Activated CD4-positive, alpha-beta T cell treated with anti-CD3 and anti-CD28 coated beads, Interleukin-2, amount 50 U/mL, for 4 hours (primary cell): ENCODE results near the gene TMEM250.

ENCODE experiments used
- DNase-seq, 2 experiments: peaks; one replicate each; pipeline ENCODE4 v3.0.0-alpha.2; 2020

Gene TMEM250

DNA sequence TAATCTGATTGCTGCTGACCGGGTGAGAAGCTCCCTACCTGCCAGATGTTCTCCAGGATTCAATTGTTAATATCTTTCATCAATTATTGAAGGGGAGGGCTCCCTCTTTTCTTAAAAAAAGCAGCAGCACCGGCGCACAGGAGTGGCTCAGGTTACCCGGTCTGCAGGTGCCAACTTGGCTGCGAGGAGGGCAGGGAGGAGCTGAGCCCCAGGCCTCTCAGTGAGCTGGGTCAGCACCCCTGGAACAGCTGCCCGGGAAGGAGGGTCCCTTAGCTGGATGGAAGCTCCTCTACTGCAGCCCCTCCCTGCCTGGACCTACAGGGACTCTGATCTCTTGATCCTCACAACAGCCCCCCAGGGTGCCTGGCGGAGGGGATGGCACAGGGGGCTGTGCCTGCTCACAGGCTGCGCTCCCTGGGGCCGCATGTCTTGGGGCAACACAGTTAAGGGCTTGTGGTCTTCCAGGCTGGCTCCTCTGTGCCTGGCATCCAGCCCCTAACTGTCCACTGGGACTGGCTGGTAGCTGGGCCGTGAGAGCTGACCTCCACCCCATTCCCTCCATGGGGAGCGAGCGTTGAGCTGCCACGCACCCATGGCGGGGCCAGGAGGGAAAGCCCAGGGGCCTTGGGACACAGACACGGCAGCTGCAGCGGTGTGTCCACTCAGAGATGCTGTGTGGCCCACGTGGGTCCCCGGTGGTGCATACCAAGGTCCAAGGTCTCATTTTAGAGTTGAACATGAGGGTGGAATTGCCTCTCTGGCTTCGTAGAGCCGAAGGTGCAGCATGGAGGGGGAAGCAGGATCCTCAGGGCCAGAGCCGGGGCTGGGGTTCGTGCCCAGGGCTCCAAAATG, 28.6 kb upstream of the TMEM250 start:
- DNase-seq: no peak

DNA sequence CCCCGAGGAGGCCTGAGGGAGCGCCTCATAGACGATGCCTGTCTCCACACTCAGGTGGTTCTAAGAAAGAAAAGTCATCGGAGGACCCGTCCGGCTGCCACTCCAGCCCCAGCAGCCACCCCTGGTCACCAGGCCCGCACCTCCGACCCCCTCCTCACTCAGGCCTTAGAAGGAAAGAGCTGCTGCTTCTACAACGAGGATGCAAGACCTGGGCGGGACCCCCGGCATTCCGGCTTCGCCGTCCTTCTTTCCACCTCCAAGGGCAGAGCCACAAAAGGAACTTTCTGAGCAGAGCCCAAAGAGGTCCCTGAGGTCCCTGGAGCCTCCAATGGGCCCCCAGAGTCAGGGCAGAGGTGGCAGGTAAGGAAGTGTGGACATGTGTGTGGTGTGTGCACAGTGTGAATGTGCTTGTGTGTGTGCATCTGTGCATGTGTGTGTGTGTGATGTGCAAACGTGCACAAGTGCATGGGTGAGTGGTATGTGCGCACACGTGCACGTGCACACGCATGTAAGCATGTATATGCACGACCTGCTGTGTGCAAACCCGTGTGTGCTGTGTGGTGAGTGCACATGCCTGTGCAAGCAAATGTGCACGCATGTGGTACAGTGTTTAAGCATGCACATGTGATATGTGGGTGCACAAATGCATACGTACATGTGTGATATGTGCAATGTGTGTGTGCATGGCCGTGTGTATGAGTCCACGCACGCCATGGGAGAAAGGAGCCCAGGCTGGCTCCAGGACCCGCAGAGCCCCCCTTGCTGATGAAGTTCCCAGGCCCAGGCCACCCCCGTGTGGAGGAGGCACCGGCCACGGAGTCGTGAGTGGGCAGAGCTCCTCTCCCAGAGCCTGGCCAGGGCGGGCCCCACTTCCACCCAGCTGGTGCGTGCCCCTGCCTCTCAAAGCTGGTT, 27.7 kb upstream of the TMEM250 start:
- no peak for DNase-seq

DNA sequence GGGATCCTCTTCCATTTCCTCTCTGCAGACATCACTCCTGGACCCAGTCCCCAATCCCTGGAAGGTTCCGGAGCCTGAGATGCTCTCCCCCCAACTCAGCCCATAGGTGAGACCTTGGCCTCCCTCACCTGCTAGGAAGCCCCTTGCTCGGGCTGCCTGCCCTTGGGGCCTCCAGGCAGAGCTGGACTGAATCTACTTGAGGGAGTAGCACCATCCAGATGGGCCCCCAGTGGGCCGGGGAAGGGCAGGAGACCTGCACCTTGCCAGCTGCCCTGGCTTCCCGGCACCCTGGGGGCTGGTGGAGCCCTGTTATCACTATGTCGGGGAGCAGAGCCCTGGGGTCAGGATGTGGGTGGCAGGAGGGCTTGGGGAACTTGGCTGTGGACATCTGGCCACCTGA, 26.9 kb upstream of the TMEM250 start:
- no peak for DNase-seq

DNA sequence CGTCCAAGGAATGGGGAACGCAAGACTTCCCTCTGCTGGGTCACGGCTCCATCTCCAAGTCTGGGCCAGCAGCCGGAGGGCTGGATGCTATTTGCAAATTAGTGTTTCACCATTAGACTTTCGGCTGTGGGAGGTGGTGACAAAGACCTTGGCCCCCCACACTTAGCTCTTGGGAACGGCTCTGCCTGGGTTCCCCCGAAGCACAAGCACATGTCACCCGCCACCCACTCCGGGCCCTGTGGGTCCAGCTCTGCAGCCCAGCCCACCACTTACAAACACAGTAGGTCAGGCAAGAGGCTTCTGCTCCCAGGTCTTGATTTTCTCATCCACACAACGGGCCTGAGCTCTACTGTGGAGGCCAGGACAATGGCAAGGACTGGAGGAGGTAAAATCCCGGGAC, 25.8 kb upstream of the TMEM250 start:
- no peak for DNase-seq

DNA sequence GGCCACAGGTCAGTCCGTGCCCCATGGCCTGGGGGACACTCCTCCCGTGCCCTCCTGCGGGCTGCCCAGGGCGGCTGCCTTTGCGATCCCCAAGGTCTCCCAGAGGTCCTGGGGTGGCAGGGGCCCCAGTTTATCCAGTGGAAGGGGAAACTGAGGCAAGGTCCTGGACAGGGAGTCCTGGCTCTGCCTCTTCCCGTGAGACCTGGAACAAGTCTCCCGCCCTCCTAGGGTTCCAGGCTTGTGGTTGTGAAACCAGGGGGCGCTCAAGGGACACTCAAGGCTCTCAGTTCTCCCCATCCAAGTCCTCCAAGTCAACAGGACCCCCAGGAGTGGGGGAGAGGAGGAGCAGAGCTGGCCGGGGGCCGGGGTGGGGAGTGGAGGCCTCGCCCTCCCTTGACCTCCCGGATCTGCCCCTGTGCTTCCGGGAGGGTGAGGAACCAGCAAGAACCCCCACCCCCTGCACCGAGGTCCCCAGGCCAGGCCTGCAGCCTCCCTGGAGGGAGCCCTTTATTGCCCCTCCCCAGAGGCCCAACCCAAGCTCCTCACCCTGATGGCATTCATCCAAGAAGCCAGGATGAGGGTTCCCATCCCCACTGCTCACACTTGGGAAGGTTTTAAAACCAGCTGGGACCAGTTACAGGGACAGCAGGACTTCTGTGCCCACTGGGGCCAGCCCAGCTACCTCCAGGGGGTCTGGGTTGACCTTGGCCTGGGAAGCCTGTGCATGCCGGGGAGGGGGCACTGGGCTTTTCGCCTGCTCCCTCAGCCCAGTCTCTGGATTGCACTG, 24.7 kb upstream of the TMEM250 start:
- no peak for DNase-seq

DNA sequence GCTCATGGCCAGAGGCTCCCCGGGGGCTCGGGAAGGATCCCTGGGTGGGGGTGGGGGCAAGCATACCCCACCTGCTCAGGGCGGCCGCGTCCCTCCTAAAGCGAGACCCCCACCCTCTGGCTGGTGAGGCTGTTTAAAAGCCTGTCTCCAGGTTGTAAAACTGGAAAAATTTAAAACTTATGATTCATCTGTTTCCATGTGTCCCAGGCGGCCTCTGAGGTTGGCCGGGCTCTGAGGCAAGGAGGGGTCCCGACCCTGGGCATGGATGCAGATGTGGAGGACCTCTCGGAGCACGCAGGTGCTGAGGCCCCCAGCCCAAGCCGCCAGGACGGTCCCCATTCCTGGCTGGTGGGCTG, 24.2 kb upstream of the TMEM250 start:
- DNase-seq: no peak

DNA sequence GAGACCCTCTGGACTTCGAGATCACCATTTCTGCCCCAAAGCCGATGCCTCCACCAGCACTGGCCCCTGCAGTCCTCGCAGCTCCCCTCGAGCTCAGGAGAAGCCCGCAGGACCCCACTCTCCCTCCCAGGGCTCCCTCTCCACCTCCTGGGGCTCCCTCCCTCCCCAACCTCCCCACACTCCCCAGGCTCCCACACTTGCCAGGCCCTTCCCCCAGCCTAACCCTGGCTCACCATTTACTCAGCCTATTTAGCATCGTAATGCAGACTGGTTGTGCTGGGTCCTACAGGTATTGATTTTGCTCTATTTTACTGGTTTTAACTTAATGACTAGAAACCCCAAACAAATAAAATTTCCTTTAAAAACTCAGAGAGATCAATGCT, 23.7 kb upstream of the TMEM250 start:
- DNase-seq: no peak

DNA sequence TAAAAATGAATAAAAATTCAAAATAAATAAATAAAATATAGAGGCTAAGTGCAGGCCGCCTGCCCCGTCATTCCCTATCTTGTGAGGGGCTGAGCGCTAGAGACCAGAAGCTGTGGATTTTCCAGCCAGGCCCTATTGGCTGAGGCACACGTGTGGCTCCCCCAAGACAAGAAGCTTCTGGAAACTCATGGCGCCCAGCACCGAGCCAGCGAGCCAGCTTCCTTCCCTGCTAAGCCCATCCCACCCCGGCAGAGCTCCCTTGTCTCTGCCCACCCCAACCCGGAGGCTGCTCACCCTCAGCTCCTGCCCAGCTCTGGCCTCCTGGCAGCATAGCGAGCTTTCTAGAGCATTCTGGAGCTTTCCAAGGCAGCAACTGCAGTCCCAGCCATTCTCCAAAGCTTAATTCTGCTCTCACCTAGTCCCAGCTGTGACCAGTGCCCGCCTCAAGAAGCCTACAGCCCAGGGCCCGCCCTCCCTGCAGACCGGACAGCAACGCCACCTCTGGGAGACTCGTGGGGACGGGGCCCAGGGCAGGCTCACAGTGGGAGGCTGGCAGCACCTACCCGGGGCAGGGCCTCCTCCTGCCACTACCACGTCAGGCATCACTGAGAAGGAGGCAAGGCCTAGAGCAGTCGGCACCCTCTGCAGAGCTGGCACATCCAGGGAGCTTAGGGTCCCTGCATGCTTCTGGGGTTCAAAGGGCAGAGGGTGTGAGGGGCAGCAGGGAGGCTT, 23.2 kb upstream of the TMEM250 start:
- no peak for DNase-seq

DNA sequence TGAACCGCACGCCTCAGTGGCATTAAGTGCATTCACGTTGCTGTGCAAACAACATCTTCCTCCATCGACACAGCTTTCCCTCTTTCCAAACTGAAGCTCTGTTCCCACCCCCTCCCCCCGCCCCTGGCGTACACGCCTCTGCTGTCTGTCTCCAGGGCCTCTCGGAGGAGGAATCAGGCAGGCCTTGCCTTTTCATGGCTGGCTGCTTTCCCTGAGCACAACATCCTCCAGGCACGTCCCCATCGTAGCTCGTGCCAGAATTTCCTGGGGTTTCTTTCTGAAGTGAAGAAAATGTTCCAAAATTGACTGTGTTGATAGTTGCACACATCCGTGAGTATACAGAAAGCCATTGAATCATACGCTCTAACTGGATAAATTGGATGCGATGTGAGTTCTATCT, 22.3 kb upstream of the TMEM250 start:
- no peak for DNase-seq

DNA sequence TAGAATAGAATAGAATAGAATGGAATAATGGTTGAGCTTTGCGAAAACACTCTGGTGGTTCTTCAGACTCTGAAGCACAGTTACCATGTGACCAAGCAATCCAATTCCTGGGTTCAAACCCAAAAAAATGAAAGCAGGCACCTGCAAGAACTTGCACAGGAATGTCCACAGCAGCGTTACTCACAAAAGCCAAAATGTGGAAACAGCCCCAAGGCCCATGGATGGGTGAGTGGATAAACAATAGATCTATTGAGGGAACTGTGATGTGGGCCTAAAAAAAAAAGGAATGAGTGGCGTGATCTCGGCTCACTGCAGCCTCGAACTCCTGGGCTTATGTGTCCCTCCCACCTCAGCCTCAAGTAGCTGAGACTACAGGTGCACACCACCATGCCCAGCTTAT, 21.4 kb upstream of the TMEM250 start:
- no peak for DNase-seq

DNA sequence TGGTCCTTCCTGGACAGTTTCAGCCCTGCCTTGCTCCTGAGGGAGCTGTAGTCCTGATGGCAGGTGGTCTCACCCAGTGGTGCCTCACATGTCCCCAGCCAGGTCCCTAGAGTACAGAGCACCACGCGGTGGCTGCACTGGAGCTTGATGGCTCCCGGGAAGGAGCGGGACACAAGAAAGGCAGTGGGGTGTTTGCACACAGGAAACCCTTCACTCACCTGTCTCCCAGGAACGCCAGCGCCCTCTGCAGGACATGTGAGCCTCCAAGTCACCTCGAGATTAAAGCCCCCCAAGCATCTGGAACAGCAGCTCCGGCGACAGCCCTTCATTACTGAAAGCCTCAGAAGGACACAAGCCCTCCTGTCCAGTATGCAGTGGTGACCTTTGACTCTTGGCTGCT, 19.9 kb upstream of the TMEM250 start:
- DNase-seq: peak in 1 of 2 experiments; percentile 23

DNA sequence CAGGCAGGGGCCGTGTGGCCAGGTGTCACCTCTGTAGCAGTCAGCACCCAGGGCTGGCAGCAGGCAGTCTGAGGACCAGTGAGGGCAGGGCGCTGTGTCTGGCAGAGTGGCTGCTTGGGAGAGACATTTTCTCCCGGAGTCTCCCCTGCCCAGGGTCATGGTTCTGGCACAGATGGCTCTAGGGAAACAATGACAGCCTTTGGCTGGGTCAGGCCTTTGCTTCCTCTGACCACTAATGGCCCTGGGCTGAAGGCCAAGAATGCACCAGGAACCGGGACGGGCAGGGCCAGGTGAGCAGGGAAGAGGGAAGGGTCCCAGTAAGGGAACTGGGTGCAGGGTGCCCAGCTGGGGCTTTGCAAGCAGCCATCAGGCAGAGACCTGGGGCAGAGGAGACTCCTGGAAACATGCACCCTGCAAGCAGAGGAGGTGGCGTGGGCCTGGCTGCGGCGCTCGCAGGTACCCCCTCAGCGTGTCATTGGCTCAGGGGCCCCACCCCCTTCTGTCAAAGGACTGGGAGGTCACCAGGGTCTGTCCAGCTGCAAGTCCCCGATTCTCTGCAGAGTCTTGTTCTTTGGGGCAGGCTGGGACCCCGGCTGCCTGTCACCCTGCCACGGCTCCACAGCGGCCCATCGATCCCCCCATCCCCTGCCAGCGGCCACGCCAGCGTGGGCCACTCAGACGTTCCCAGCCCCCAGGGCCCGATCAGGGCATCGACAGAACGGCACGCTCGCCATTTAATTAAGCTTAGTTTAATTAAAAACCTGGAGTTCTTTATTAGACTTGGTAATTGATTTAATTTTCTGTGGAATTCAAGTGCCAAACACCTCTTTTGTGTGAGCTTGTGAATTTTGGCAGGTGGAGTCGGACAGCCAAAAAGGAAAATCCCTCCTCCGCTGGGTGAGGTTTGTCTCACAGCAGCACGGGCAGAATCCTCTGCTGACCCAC, 18.9 kb upstream of the TMEM250 start:
- no peak for DNase-seq

DNA sequence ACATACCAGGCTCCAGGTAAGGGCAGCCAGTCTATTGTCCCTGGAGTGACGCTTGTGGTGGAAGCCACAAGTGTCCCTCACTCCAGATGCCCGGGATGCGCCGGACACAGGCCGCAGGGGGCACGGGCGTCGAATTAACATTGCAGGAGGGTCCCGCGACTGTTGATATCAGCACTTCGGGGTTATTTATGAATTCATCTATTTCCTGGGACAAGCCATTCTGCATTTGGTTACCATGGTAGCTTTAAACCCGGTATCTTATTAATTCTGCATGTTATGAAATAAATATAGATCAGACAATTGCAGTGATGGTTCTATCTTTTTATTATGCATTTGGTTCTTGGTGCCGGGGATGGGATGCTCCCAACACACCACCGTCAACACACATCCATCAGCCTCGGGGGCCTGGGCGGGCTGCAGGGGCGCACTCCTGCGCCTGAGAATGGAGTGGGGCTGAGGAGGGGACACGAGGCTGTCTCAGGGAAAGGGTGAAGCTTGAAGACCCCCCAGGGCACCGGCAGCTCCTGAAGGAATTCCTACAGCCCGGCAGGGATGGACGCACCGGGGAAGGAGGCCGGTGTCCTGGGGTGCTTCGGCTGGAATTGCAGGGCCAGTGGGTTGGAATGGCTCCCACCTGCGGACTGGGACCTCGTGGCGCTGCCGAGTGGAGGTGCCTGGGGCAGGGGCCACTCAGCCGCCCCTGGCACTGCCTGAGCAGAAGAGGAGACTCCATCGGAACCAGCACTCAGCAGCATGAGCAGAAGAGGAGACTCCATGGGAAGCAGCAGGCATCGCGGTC, 17.7 kb upstream of the TMEM250 start:
- no peak for DNase-seq

DNA sequence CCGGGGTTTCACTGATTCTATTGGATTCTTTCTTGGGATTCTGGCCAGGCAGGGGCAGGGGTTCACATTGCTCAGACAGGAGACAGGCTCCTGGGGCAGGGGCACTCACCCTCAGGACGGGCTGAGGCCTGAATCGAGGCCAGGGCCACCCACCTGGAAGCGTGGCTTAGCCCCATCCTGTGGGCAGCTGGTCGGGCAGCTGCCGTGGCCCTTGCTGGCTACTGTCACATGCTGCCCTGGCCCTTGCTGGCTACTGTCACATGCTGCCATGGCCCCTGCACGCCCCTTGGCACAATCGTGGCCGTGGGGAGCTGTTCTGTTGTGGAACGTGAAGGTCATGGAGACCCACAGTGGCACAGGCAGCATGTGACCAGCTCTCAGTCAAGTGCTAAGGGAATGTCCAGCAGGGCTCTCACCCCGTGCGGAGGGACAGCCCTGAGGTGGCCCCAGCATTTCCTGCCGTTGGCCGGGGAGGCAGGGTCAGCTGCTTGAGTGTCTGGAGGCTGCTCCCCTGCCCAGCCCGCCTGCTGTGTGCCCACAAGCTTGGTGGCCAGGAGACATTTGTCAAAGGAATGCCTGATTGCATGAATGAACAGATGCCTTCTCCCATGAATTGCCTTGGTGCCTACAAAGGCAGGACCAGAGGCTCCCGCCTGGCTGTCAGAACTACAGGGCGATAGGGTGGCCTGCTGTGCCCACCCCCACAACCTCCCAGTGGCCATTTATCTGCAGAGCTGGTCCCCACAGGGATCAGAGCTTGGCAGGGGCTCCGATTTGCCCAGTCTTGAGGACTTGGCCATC, 16.9 kb upstream of the TMEM250 start:
- no peak for DNase-seq

DNA sequence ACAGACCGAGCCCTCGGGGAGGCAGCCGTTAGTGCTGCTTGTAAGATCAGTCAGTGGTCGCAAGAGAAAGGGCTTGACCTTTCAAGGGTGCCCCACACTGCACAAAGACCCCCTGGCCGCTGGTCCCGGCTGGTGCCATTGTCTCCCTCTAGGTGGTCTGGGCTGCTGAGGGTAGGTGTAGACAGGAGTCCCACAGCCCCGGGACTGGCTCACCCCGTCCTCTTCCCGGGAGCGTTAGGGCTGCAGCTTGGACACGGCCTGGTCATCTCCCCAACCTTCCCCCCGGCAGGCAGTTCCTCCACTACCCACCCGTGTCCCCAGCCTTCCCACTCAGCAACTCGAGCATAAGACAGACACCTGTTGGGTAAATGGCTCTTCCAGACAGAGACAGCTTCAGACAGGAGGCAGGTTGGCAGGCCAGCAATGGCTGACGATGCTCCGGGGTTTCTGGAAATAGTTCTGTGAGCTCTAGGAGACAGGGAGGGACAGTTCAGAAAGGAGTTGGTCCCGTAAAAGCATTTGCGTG, 15.3 kb upstream of the TMEM250 start:
- DNase-seq: no peak

DNA sequence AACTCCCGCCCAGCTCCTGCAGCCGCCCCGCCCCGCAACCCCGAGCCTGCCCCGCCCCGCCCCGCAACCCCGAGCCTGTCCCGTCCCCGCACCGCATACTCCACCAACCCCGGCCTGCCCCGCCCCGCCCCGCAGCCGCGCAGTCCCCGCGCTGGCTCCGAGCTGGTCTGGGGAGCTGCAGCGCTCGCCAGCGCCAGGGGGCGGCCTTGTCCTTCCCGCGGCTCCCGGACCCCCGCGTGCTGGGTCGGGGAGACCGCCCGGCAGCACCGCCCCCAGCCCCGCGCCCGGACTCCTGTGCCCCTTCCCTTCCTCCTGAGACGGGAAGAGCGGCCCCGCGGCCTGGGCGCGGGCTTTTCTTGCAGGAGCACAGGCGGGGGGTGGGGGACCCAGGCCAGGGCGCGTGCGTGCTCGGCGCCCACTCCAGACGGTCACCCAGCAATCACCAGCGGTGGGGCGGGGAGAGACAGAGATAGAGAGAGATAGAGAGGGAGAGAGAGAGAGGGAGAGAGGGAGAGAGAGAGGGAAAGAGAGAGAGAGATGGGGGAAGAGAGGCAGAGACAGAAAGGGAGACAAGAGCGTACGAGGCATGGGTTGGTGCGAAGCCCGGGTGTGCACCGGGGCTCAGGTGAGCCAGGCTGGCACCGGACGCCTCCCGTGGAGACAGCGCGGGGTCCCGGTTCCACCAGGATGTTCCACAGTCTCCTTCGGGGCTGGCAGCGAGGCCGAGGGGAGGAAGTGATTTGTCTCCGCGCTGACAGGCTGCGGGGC, 14.7 kb upstream of the TMEM250 start:
- no peak for DNase-seq

DNA sequence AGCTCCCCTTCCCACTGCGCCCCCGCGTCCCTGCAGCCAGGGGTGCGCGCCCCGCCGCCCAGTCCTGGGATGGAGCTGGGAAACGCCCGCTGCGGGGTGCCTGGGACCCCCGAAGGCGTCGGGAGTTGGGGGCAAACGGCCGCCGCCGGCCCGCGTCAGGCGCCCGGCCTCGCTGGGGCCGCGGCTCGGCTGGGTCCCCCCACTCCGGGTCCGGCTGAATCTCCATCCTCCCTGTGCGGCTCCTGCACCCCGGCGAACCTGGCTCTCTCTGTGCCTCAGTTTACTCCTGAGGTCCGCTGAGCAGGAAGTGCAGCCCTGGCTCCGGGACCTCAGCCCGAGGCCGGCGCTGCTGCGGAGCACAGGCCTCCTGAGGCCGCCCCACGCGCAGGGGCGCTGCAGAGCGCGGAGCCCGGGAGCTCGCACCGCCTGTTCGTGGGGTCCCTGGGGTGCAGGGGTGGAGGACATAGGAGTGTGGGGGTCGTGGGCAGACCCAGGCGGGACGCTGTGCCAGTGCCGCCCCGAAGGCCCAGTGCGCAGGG, 13.9 kb upstream of the TMEM250 start:
- no peak for DNase-seq
